Measurements from ENCODE around the gene ENDOV. TPM values are rescaled to one million over a fixed set of nuclear protein-coding genes. Genes with fewer than 3 reads are reported as not detected.

ENDOV gene
- total RNA-seq, 1 experiment from 2014 or later: 14.1 TPM

DNA sequence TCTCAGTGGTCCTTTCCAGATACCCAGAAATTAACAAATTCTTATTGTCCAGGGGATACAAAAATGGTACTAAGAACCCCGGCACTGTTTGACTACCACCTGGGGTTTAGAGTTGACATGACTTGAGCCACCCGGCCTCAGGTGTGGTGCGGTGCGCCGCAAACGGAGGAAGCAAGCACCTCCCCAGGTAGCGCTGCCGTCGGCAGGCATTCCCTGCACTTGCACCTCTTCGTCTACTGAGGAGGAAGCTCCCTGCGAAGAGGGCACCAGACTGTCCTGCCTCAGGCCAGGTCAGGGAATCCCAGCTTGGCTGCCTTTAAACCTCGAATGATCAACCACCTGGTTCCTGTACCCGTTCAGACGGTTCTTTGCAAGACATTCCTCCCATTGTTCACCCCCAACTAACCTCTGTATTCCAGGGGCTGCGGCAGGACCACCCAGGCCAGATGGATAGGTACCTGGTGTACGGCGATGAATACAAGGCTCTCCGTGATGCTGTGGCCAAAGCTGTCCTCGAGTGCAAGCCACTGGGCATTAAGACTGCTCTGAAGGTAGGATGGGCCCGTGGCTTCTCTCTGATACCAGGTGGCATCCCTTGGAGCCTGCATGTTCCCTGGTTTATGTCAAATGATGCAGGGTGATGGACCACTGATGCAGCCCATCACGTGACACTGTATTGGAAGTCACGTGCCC lies 40.8 kb upstream of the ENDOV start:
- Histone ChIP-seq H3K9me3 (ENCODE audit: low read depth, low read length, poor library complexity, severe bottlenecking) (no peaks in the 10 kb centered on the region), H3K4me1 (ENCODE audit: insufficient read depth, low read length, poor library complexity, severe bottlenecking) (no peaks in the 10 kb centered on the region), H3K36me3 (ENCODE audit: insufficient read depth, low read length, poor library complexity, severe bottlenecking) (peaks cover 76% of the 10 kb centered on the region), H3K27ac (ENCODE audit: low read depth, low read length, poor library complexity, severe bottlenecking) (no peak overlapping the region), H3K4me3 (ENCODE audit: low read depth, low read length, poor library complexity, severe bottlenecking) (no peak overlapping the region), H3K27me3 (replicated peaks; ENCODE audit: insufficient read depth, low read depth, low read length, poor library complexity) (no peaks in the 10 kb centered on the region)
- TF ChIP-seq, protein P1, sequence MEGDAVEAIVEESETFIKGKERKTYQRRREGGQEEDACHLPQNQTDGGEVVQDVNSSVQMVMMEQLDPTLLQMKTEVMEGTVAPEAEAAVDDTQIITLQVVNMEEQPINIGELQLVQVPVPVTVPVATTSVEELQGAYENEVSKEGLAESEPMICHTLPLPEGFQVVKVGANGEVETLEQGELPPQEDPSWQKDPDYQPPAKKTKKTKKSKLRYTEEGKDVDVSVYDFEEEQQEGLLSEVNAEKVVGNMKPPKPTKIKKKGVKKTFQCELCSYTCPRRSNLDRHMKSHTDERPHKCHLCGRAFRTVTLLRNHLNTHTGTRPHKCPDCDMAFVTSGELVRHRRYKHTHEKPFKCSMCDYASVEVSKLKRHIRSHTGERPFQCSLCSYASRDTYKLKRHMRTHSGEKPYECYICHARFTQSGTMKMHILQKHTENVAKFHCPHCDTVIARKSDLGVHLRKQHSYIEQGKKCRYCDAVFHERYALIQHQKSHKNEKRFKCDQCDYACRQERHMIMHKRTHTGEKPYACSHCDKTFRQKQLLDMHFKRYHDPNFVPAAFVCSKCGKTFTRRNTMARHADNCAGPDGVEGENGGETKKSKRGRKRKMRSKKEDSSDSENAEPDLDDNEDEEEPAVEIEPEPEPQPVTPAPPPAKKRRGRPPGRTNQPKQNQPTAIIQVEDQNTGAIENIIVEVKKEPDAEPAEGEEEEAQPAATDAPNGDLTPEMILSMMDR (conservative IDR thresholded peaks at IDR 0.05; ENCODE audit: low read depth, low read length): no peak
- no peak for TF ChIP-seq EZH2 (IDR thresholded peaks at IDR 0.05; ENCODE audit: borderline replicate concordance, low read depth, low read length, poor library complexity, severe bottlenecking)
- POLR2A ChIA-PET (ENCODE audit: low non-redundant PET): no interaction called here
- intact Hi-C loops (cut with micrococcal nuclease; ENCODE audit: unreplicated experiment): no loop called here
- no peak for DNase-seq (ENCODE audit: low spot score)
- CTCF ChIA-PET: no interaction called here
- BruUV-seq (replicated peaks): no TSS peak

DNA sequence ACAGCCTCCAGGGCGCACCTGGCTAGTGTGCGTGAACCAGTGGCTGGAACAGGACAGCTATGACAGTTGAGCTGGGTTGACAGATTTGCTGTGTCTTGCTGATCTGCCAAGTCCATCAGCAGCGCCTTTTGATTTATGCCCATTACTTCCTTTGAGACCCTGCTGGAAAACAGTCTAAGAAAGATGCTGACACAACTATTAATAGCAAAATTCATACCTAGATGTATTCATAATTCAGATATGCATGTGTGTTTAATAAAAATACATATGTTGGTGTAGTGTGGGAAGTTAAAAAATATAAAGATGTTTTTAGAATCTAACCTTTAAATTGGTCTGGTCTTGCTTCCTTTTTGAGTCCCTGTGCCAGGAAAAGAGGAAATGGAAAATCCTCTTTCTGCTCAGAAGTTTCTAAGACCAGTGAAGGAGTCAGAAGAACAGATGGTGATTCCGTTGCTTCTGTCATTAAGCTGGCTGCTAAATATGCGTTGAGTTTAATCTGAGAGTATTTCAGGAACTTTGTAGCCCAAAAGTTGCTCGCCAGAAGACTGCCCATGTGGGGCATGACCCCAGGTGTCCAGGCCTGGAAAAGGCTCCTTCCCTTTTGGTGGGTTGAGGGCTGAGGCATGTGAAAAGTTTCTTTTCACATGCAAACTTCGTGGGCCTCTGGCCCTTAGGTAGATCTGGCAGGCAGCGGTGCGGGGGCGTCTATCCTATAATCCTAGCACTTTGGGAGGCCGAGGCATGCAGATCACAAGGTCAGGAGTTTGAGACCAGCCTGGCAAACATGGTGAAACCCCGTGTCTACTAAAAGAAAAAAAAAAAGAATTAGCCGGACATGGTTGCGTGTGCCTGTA lies 40.0 kb upstream of the ENDOV start:
- Histone ChIP-seq H3K27ac (ENCODE audit: low read depth, low read length, poor library complexity, severe bottlenecking) (no peak overlapping the region), H3K36me3 (ENCODE audit: insufficient read depth, low read length, poor library complexity, severe bottlenecking) (peaks cover 69% of the 10 kb centered on the region), H3K27me3 (replicated peaks; ENCODE audit: insufficient read depth, low read depth, low read length, poor library complexity) (no peaks in the 10 kb centered on the region), H3K9me3 (ENCODE audit: low read depth, low read length, poor library complexity, severe bottlenecking) (no peaks in the 10 kb centered on the region), H3K4me3 (ENCODE audit: low read depth, low read length, poor library complexity, severe bottlenecking) (no peak overlapping the region), H3K4me1 (ENCODE audit: insufficient read depth, low read length, poor library complexity, severe bottlenecking) (no peaks in the 10 kb centered on the region)
- ChIA-PET CTCF (no interaction called here), POLR2A (ENCODE audit: low non-redundant PET) (interaction anchor here (0.6 kb wide), 1 partner anchor 570 kb away, joined by 10 read pairs; no protein-coding TSS in a partner anchor)
- intact Hi-C loops (cut with micrococcal nuclease; ENCODE audit: unreplicated experiment): no loop called here
- no peak for DNase-seq (ENCODE audit: low spot score)
- no TSS peak for BruUV-seq (replicated peaks)
- no peak for TF ChIP-seq EZH2 (IDR thresholded peaks at IDR 0.05; ENCODE audit: borderline replicate concordance, low read depth, low read length, poor library complexity, severe bottlenecking)
- TF ChIP-seq, protein P1 (conservative IDR thresholded peaks at IDR 0.05; ENCODE audit: low read depth, low read length): no peak

DNA sequence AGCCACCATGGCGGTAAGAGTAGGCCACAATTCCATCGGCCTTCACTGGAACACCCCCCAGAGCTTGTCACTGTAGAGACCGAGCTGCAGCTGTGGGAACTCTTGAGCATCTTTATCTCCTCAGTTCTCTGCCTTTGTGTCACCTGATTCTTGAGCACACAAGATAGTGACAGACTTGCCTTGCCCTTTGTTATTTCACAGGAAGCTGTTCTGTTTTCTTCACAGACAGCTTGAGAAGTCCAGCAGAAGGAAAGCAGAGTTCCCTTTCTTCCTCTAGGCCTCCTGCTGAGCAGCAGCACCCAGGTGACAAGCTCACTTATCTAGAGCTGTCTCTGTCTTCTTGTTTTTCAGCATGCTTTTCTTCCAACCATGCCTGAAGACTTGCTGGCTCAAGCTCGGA lies 38.4 kb upstream of the ENDOV start:
- no TSS peak for BruUV-seq (replicated peaks)
- DNase-seq (ENCODE audit: low spot score): no peak
- POLR2A ChIA-PET (ENCODE audit: low non-redundant PET): no interaction called here
- CTCF ChIA-PET: no interaction called here
- peaks cover 67% of the 10 kb centered on the region for H3K36me3 ChIP-seq (ENCODE audit: insufficient read depth, low read length, poor library complexity, severe bottlenecking)
- H3K4me1 ChIP-seq (ENCODE audit: insufficient read depth, low read length, poor library complexity, severe bottlenecking): no peaks in the 10 kb centered on the region
- TF ChIP-seq EZH2 (IDR thresholded peaks at IDR 0.05; ENCODE audit: borderline replicate concordance, low read depth, low read length, poor library complexity, severe bottlenecking): no peak
- TF ChIP-seq, protein P1 (conservative IDR thresholded peaks at IDR 0.05; ENCODE audit: low read depth, low read length): no peak
- no peak overlapping the region for H3K4me3 ChIP-seq (ENCODE audit: low read depth, low read length, poor library complexity, severe bottlenecking)
- H3K27me3 ChIP-seq (replicated peaks; ENCODE audit: insufficient read depth, low read depth, low read length, poor library complexity): no peaks in the 10 kb centered on the region
- no peaks in the 10 kb centered on the region for H3K9me3 ChIP-seq (ENCODE audit: low read depth, low read length, poor library complexity, severe bottlenecking)
- intact Hi-C loops (cut with micrococcal nuclease; ENCODE audit: unreplicated experiment): no loop called here
- H3K27ac ChIP-seq (ENCODE audit: low read depth, low read length, poor library complexity, severe bottlenecking): no peak overlapping the region
